NT2/D1 (cell line): ENCODE results near the gene HECW1.

Source experiments
- DNase-seq: peaks from one replicate; pipeline ENCODE4 v3.0.0-alpha.2; 2011; ENCODE audit warnings: low read depth, low spot score
- H3K27me3 ChIP-seq: 2 replicates; pipeline ENCODE4 v1.6.0; 2011; ENCODE audit warnings: mild to moderate bottlenecking; ENCODE audit not compliant: insufficient read length, insufficient read depth
- H3K36me3 ChIP-seq: 2 replicates; pipeline ENCODE4 v1.6.1; 2011; ENCODE audit warnings: mild to moderate bottlenecking, low read length, mixed read lengths; ENCODE audit not compliant: insufficient read depth, insufficient read length
- H3K4me1 ChIP-seq: 2 replicates; pipeline ENCODE4 v1.5.1; 2011; ENCODE audit not compliant: insufficient read depth, insufficient read length
- H3K4me3 ChIP-seq: 2 replicates; pipeline ENCODE4 v1.5.1; 2011; ENCODE audit warnings: low read depth; ENCODE audit not compliant: insufficient read length
- H3K9ac ChIP-seq: 2 replicates; pipeline ENCODE4 v1.6.0; 2011; ENCODE audit warnings: low read depth; ENCODE audit not compliant: insufficient read length
- H3K9me3 ChIP-seq: 2 replicates; pipeline ENCODE4 v1.5.1; 2011; ENCODE audit warnings: mild to moderate bottlenecking, low read length; ENCODE audit not compliant: insufficient read depth
- SUZ12 ChIP-seq: IDR thresholded peaks from 2 replicates; pipeline ENCODE4 v1.6.1; 2011; ENCODE audit not compliant: insufficient read length, insufficient read depth; ENCODE audit errors: extremely low read depth
- YY1 ChIP-seq: IDR thresholded peaks from 2 replicates; pipeline ENCODE4 v1.6.1; 2011; ENCODE audit not compliant: insufficient read length, insufficient read depth
- ZNF274 ChIP-seq: IDR thresholded peaks from 2 replicates; pipeline ENCODE4 v1.6.1; 2011; ENCODE audit warnings: mild to moderate bottlenecking, low read depth, low read length

The HECW1 gene

GRCh38 chr7:43099750-43100149 is 12.7 kb upstream of the HECW1 start:
- no peak overlapping the region for H3K9ac ChIP-seq
- H3K36me3 ChIP-seq, result no peaks in the 10 kb centered on the region
- no peaks in the 10 kb centered on the region for H3K27me3 ChIP-seq
- DNase-seq, result no peak
- H3K4me3 ChIP-seq, result no peak overlapping the region
- no peaks in the 10 kb centered on the region for H3K9me3 ChIP-seq
- H3K4me1 ChIP-seq, result no peaks in the 10 kb centered on the region
- TF ChIP-seq ZNF274 (no peak), SUZ12 (no peak), YY1 (no peak)

DNA sequence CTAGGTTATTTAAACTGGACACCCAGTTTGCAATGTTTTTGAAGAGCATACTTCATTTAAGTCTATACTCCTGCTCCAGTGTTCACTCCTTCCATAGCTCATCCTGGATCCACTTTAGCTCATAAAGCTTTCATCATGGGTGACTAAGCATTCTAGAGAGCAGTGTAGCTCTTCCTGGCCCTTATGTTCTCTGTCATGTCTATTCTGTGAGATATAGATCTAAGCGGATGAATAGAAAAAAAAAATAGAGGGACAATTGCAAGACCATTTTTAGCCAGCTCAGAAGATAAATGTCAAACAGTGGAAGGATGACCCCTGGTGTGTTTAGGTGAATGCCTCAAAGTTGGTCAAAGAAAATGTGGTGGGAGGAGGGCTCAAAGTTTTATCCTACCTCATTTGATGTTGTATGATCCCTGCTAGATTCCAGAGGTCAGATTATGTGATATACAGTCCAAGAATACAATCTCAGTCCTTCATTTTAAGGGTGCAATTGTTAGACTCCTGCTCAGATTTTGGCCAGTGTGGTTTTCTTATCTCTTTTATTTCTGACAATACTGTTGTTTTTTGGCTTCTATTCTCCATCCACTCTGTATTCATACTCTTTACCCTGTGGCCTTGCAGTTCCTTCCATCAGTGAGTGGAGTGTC is 7.5 kb upstream of the HECW1 start:
- no peaks in the 10 kb centered on the region for H3K4me1 ChIP-seq
- H3K27me3 ChIP-seq, result no peaks in the 10 kb centered on the region
- DNase-seq, result no peak
- no peak overlapping the region for H3K4me3 ChIP-seq
- no peak for TF ChIP-seq YY1
- TF ChIP-seq SUZ12, result no peak
- TF ChIP-seq ZNF274, result no peak
- H3K9ac ChIP-seq, result no peak overlapping the region
- peaks cover 6% of the 10 kb centered on the region; the same call in 1 of the 2 replicates for H3K9me3 ChIP-seq
- no peaks in the 10 kb centered on the region for H3K36me3 ChIP-seq

- peaks cover 2% of the 10 kb centered on the region for H3K27me3 ChIP-seq
- DNase-seq, result no peak
- H3K36me3 ChIP-seq, result no peaks in the 10 kb centered on the region
- no peak overlapping the region for H3K9ac ChIP-seq
- no peak overlapping the region for H3K4me3 ChIP-seq
- no peaks in the 10 kb centered on the region for H3K4me1 ChIP-seq
- TF ChIP-seq SUZ12 (no peak), YY1 (no peak), ZNF274 (no peak)
- peaks cover 6% of the 10 kb centered on the region; the same call in 1 of the 2 replicates for H3K9me3 ChIP-seq
These were observed 6.8 kb upstream of the HECW1 start for GRCh38 chr7:43105521-43106120.

GRCh38 chr7:43108255-43109011 is 4.0 kb upstream of the HECW1 start:
- H3K4me1 ChIP-seq, result peaks cover 3% of the 10 kb centered on the region
- H3K9ac ChIP-seq, result no peak overlapping the region
- H3K27me3 ChIP-seq, result peaks cover 30% of the 10 kb centered on the region
- DNase-seq, result peak; percentile 81
- no peaks in the 10 kb centered on the region for H3K36me3 ChIP-seq
- H3K4me3 ChIP-seq, result no peak overlapping the region
- TF ChIP-seq ZNF274, result no peak
- no peak for TF ChIP-seq SUZ12
- no peak for TF ChIP-seq YY1
- peaks cover 6% of the 10 kb centered on the region; the same call in 1 of the 2 replicates for H3K9me3 ChIP-seq

- Histone ChIP-seq H3K4me1 (peaks cover 3% of the 10 kb centered on the region), H3K36me3 (no peaks in the 10 kb centered on the region), H3K4me3 (no peak overlapping the region), H3K9ac (no peak overlapping the region), H3K9me3 (0 out of 2 replicates have a peak, but pooled peaks cover under 1% of the 10 kb centered on the region), H3K27me3 (peaks cover 55% of the 10 kb centered on the region)
- TF ChIP-seq SUZ12 (no peak), ZNF274 (no peak), YY1 (no peak)
- no peak for DNase-seq
These were observed 1.5 kb upstream of the HECW1 start for GRCh38 chr7:43110791-43111535.

DNA sequence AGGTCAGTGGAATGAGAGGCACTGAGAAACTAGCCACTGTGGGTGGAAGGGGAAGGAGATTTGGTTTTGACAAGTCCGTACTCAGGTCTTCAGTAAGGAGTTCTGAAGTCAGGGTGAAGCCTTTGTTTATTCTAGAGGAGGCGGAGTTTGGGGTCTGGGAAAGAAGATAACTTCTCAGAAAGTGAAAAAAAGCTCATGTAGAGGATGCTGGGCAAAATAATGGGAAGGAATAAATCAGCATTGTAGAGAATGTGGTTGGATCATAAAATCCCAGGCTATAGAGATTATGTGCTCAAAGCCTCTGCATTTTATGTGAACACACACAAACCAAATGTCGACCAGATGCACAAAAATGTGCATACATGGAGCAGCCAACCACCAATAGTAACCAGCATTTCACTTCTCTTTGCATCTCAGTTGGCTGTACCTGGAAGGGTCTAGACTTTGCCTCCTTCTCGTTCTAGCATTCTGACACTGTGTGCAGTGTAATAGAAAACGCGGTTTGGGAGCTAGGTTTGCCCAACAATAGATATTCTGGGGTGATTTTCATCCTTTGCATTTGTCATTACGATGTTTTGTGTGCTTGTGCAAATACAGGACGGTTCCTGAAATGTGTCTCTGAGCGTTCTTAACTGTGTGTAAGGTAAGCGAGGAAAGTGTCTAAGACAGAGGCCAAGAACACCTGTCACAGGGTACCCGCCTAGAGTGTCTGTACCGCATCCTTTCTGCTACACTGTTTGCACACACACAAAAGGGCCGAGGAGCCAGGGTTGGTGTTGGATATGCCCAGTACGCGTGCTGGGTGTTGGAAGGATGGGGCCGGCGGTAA is 603 bp upstream of the HECW1 start:
- TF ChIP-seq YY1, result no peak
- no peak for TF ChIP-seq SUZ12
- TF ChIP-seq ZNF274, result no peak
- Histone ChIP-seq H3K4me1 (peaks cover 3% of the 10 kb centered on the region), H3K4me3 (no peak overlapping the region), H3K36me3 (no peaks in the 10 kb centered on the region), H3K9ac (no peak overlapping the region), H3K9me3 (no peaks in the 10 kb centered on the region), H3K27me3 (peaks cover 58% of the 10 kb centered on the region)
- no peak for DNase-seq
